ENCODE results near the gene CTU2.

GRCh38 chr16:88699180-88699579, 7.1 kb upstream of the CTU2 start:
- TF ChIP-seq CTCF (IDR thresholded peaks at IDR 0.05; ENCODE audit: low read depth, low read length, poor library complexity, severe bottlenecking): no peak
- no peak for TF ChIP-seq EZH2phosphoT487 (IDR thresholded peaks at IDR 0.05; ENCODE audit: borderline replicate concordance, low read length)
